ENCODE measurements around the gene RFTN2.
"Not testable (repeated sequence)": the region's sequence is repeated elsewhere in the genome, so short reads cannot be mapped to it uniquely, and the experiment has no call there.

The RFTN2 gene

DNA sequence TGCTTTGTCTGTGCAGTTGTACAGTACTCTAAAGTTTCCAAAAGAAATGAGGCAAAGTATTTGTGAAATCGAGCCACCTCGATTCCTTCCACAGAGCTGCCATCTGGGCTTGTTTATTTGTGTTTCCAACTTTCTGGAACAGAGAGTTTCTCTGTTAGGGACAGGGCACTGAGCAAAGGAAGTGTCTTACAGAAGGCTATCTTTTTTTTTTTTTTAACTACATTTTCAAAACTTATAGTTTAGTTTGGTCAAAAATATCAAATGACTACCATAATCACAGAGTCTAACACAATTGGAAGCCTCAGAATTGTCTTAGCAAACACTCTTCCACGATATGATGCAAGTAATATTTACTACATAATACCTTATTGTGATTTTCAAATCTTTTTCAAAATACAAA, 796 bp downstream of the RFTN2 start:
- no peak for DNase-seq

- no peak for DNase-seq
These were observed 1.3 kb downstream of the RFTN2 start for GRCh38 chr2:197674060-197674459.

DNA sequence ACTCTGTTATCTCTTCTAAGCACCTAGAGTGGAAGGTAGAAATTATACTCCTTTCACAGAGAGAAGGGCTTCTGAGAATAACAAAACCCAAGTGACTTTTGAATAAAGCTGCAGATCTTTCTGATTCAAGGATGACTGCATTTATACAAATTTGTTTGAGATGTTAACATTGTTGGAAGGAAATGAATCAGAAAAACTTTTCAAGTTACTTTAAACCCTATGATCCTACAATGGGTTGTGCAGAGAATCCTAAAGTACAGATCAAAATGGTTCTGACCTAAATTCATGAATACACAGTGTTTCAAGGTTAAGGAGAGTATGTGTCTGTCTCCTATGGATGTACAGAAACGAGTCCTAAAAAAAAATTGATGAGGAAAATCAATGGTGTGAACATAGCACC, 1.8 kb downstream of the RFTN2 start:
- DNase-seq: no peak

DNA sequence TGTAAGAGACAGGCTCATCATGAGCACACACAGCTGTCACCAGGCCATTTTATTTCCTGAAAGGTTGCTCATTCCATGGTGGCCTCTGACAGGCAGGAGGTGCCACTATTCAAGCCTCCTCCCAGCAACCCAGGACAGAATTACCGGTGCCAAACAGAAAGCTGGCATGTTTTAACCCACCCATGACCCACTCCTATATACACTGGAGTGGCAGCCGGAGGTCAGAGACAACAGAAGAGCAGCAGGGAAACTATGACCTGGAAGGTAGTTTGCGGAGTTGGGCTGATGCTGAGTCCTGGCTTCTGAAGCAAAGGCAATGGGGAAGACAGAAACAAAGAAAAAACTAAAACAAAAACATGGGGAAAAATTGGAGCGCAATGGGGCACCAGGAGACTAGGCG, 2.3 kb downstream of the RFTN2 start:
- DNase-seq: no peak

DNA sequence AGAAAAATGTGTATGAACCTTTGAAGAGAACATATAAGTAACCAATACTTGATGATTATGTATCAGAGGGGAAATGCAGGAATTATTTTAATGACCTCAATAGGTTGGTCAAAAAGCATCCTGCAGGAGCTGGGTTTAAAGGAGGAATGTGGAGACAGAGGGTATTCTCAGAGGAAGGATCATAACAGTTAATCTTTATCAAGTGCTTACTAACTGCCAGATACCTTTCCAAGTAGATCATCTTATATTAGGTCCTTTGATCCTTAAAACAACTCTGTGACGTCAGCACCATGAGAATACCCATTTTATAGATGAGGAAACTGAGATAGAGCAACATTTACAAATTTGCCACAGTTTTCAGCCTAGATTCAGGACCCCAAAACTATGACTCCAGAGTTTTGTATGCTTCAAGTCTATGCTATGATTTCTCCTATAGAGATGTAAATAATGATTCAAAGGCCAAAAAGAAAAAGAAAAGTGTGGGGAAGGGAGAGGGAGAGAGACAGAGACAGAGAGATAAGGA, 3.0 kb downstream of the RFTN2 start:
- no peak for DNase-seq

DNA sequence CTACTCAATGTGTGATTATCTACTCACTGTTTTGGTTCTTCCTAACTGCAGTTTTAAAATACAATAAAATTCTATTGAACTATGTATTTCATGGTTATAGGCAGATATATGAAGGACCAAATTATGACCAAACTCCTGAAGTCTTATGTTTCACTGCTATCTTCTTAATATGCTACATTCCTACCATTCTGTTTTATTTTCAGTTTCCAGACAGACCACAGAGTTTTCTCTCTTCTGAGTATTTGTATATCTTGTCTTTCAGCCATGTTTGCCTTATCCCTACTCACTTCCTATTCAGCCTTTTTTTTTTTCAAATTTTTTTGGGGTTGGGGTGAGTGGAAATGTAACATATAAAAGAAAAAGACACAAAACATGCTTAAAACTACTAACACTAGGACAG, 6.3 kb downstream of the RFTN2 start:
- DNase-seq: no peak

- no peak for DNase-seq
These were observed 7.1 kb downstream of the RFTN2 start for GRCh38 chr2:197668296-197668695.

GRCh38 chr2:197666277-197666676, 9.1 kb downstream of the RFTN2 start:
- no peak for DNase-seq

DNA sequence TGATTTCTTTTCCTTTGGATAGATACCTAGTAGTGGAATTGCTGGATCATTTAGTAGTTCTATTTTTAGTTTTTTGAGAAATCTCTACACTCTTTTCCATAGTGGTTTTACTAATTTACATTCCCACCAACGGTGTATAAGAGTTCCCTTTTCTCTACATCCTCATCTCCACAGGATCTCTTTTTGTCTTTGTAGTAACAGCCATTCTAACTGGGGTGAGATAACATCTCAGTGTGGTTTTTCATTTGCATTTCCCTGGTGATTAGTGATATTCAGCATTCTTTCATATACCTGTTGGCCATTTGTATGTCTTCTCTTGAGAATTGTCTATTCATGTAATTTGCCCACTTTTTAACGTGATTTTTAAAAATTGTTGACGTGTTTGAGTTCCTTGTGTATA, 13.8 kb downstream of the RFTN2 start:
- no peak for DNase-seq

- no peak for DNase-seq
These were observed 17.8 kb downstream of the RFTN2 start for GRCh38 chr2:197657562-197657961.

- DNase-seq: no peak
These were observed 27.3 kb downstream of the RFTN2 start for GRCh38 chr2:197647961-197648690.

- DNase-seq: no peak
These were observed 33.7 kb downstream of the RFTN2 start for GRCh38 chr2:197641666-197642065.

GRCh38 chr2:197640571-197641122, 34.7 kb downstream of the RFTN2 start:
- not testable (repeated sequence) for DNase-seq

GRCh38 chr2:197633109-197633657, 42.2 kb downstream of the RFTN2 start:
- DNase-seq: no peak

DNA sequence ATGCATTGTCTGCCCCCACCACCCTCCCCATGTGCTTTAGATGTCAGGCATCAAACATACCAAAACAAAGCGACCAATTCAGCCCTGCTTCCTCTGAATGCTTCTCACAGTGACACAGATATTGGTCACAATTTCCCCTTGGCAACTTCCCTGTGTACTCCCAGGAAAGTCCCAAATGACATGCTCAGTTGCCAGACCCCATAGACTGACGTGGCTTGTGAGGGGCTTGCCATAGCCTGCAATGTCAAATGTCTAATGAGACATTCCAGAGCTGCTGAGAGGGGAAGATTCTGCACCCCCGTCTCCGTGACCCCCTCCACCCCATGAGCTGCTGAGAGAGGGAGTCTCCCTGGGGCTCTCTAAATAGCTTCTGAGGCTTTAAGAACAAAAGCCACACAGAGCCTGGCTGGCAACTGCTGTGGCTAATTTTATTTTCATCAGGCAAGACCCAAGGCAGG, 47.3 kb downstream of the RFTN2 start:
- no peak for DNase-seq

DNA sequence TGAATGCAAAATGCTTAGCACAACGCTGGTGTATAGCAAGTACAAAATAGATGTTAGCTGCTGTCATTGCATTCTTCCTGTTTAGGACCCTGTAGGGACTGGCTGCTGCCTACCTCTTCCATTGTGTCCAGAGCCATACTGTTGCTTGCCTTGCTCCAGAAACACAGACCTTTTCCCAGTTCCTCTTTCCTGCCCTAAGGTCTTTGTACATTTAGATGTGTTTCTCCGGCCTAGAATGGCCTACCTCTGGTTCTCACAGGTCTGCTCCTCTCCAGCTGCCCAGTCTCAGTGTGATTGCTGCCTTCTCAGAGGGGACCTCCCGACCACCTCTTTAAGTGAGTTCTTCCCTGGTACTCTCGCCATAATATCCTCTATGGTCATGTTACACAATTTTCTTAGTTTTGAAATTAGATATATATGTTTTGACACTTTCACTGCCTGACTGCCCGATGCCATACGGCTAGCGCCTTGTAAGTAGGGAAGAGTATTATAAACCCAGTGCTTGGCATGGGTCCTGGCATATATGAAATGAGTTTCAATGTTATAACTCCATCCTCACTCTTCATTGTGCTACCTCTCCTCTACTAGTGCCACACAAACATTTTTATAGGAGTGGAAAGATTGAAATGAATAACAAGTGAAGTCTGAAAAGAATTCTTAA, 48.3 kb downstream of the RFTN2 start:
- no peak for DNase-seq

GRCh38 chr2:197620133-197620532, 55.3 kb downstream of the RFTN2 start:
- DNase-seq: no peak

DNA sequence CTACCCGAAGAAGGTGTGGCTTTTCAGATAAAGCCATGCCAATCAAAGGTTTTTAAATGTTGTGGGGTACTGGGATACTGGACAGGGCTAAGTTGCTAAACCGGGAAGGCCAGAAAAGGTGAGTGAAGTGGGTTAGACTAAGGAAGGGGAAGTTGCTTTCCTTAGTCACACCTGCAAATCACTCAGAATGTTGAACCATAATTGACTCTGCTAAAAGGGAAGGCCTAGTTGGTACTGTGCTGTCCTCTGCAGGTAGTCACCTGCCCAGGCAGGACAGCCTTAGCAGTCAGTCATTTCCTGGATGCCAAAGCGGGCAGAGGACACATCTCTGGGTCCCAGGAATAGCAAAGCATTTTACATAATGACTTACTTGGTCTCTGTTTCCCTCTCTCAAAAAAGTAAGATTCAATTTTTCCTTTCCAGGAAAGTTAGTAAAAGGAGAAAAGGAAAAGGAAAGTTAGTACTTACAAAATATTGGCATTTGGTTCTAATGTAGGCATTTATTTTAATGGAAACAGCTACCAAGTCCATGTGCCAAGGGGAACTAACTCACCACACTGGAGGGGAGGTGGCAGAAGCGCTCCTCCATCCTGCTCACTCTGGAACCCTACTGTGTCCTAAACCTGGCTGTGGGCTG, 60.3 kb downstream of the RFTN2 start:
- DNase-seq: peak; percentile 65

DNA sequence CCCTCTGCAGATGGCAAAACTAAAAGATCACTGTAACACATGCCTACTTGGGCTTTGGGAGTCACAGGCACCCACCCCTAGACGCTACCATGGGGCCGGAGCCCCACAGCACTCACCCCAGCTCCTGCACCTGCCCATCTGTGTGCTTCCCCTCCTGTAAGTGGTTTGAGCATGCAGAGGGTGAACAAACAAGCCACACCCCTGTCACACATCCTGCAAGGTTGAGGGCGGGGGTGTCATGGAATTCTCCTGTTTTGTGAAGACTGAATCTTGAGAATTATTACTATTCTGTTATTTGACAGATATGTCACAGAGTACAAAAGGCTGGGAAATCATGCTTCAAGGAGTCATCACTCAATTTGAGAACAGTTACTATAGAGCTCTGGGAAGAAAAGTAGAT, 60.9 kb downstream of the RFTN2 start:
- peak; percentile 68 for DNase-seq

DNA sequence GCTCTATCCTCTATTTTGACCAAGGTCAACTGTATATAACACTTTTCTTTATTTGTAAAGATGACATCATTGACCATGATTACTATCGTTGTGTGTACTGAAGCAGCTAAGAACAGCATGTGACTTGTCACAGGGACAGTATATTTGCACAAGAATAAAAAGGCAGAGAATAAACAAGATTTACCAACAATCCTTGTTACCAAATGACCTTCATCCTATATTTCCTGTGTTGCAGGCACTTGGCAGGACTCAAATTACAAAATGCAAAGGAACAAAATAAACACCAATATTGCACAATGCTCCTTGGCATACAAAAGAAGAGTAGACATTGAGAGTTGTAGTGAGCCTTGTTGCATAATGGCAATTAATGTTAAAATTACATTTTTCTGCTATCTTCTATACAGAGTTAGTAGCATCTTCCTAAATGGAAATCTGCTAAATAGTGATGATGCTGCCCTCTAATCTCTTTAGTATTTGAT, 61.8 kb downstream of the RFTN2 start:
- DNase-seq: peak; percentile 82

DNA sequence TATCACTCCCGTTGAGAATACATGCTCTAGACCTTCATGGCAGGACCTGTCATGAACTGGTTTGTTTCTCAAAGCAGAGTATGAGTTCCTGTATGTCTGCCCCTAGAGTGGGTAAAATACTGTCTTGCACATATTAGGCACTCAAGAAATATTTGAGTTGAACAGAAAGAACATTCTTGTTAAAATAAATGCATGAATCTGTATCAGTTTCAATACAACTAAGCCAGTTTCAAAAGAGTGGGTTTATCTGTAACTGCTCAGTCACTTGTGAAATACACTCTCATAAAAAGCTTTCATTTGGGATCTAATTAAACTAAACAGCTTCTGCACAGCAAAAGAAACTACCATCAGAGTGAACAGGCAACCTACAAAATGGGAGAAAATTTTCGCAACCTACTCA, 69.2 kb downstream of the RFTN2 start:
- DNase-seq: no peak

DNA sequence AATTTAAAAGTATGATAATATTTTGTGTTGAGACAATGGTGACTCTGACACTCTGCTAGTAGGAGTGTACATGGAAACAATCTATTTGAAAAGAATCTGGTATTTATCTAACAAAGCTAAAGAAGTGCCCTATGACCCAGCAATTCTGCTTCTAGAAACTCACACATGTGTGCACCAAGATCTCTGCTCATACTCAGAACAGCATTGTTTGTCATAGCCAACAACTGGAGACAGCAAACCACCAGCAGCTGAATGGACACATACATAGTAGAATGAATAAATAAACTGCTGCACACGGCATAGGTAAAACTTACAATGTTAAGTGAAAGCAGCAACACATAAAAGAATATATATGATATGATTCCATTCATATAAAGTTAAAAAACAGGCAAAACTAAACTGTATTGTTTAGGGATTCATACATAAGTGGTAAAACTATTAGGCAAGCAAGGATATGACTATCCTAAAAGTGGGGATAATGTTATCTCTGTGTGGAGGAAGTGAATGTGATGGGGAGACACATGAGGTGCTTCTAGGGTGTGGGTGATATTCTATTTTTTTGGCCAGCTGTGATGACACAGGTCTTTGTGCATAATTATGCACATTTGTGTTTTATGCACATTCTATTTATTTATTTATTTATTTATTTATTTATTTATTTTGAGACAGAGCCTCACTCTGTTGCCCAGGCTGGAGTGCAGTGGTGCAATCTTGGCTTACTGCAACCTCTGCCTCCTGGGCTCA, 71.1 kb downstream of the RFTN2 start:
- DNase-seq: no peak
